Upper lobe of left lung (tissue), 6 donors: ENCODE results near the gene PPP6R1. TPM values are rescaled to one million over a fixed set of nuclear protein-coding genes. Genes with fewer than 3 reads are reported as not detected.

Source experiments
- ATAC-seq, 2 donors: fragments of 200-7000 bp; cut with Tn5 transposase; one replicate each; pipeline ENCODE4 v1.9.1; 2022; ENCODE audit warnings: mild to moderate bottlenecking in 2 of 2, moderate library complexity in 2 of 2; ENCODE audit not compliant: low FRiP score in 2 of 2
- DNase-seq, 2 donors: peaks; one replicate each; pipeline ENCODE4 v3.0.0-alpha.2; 2019 to 2020
- H3K27ac ChIP-seq, 4 donors: fragments of 200-600 bp; sonication (generic); one replicate each; pipeline ENCODE4 v1.5.1; 2016 to 2019
- H3K27me3 ChIP-seq, 4 donors: fragments of 200-600 bp; sonication (generic); one replicate each; pipeline ENCODE4 v1.5.1; 2017 to 2019
- H3K36me3 ChIP-seq, 4 donors: fragments of 200-600 bp; sonication (generic); one replicate each; pipeline ENCODE4 v1.5.1; 2016 to 2019
- H3K4me1 ChIP-seq, 4 donors: fragments of 200-600 bp; sonication (generic); one replicate each; pipeline ENCODE4 v1.5.1; 2018 to 2019
- H3K4me3 ChIP-seq, 4 donors: fragments of 200-600 bp; sonication (generic); one replicate each; pipeline ENCODE4 v1.5.1; 2017 to 2019; ENCODE audit warnings: mild to moderate bottlenecking in 2 of 4, moderate library complexity in 1 of 4
- H3K9me3 ChIP-seq, 4 donors: fragments of 200-600 bp; sonication (generic); one replicate each; pipeline ENCODE4 v1.5.1; 2018 to 2019
- CTCF ChIP-seq, 6 experiments: fragments of 450-650 bp in 4 of 6; fragments of 200-600 bp in 2 of 6; sonication (generic) in 2 of 6; IDR thresholded peaks; one replicate each; pipeline ENCODE4 v1.5.1; 2016 to 2019; ENCODE audit warnings: antibody characterized with exemption in 6 of 6
- EP300 ChIP-seq, 4 donors: sonication (generic); formaldehyde crosslinking; IDR thresholded peaks; one replicate each; pipeline ENCODE4 v1.5.1; 2017; ENCODE audit warnings: antibody characterized with exemption in 4 of 4, control low read depth in 2 of 4
- POLR2A ChIP-seq, 4 donors: fragments of 450-650 bp; IDR thresholded peaks; one replicate each; pipeline ENCODE4 v1.5.1; 2016 to 2017; ENCODE audit warnings: antibody characterized with exemption in 4 of 4, mild to moderate bottlenecking in 2 of 4
- POLR2AphosphoS5 ChIP-seq, 2 donors: sonication (generic); formaldehyde crosslinking; IDR thresholded peaks; one replicate each; pipeline ENCODE4 v1.5.1; 2017; ENCODE audit warnings: antibody characterized with exemption in 2 of 2
- WGBS, 2 donors: methylation state at CpG; one replicate each; pipeline ENCODE4 v1.1.5; 2017 to 2018; 5-methylcytosine and 5-hydroxymethylcytosine counted together
- total RNA-seq, 6 donors: library from RNA; depleted of rRNA in 4 of 6; stranded (reverse); fragments of >200 nt in 4 of 6; gene quantifications; one replicate each; pipeline versions ENCODE4 v1.1.0 to v1.2.1, GENCODE V29; 2016 to 2021
- donor health status: DM: no; HTN: no; CAD: no; lungs with moderate emphysema.
- donor health status: DM: no; HTN: yes; CAD: no; lungs with severe emphysema.

Gene PPP6R1
- total RNA-seq, 6 donors from 2014 or later: 49.0 to 104 (median 76.7) TPM

GRCh38 chr19:55239004-55239403 is 19.8 kb downstream of the PPP6R1 start:
- H3K4me3 ChIP-seq: no peak overlapping the region
- TF ChIP-seq CTCF (IDR thresholded peaks at IDR 0.05): no peak
- TF ChIP-seq POLR2A (IDR thresholded peaks at IDR 0.05): no peak
- no peak for TF ChIP-seq POLR2AphosphoS5 (IDR thresholded peaks at IDR 0.05)
- TF ChIP-seq EP300 (IDR thresholded peaks at IDR 0.05): no peak
- DNase-seq (peak in 1 of 2 donors; percentile 73), ATAC-seq (no peak)
- peaks cover 48 to 98% (median 90%) of the 10 kb centered on the region in 4 donors for H3K36me3 ChIP-seq
- WGBS, 2 donors: 93 to 100% methylated on average over 3 to 12 of the region's 12 CpGs
- no peaks in the 10 kb centered on the region for H3K4me1 ChIP-seq
- no peaks in the 10 kb centered on the region for H3K9me3 ChIP-seq
- H3K27me3 ChIP-seq: no peaks in the 10 kb centered on the region
- H3K27ac ChIP-seq: no peak overlapping the region

- WGBS, 2 donors: 96 to 97% methylated on average over 3 to 8 of the region's 8 CpGs
- H3K36me3 ChIP-seq: peaks cover 48 to 98% (median 87%) of the 10 kb centered on the region in 4 donors
- H3K27me3 ChIP-seq: no peaks in the 10 kb centered on the region
- no peak for ATAC-seq
- H3K4me1 ChIP-seq: no peaks in the 10 kb centered on the region
- peak in 1 of 2 donors; percentile 31 for DNase-seq
- no peak overlapping the region for H3K27ac ChIP-seq
- no peaks in the 10 kb centered on the region for H3K9me3 ChIP-seq
- H3K4me3 ChIP-seq: no peak overlapping the region
- TF ChIP-seq EP300 (IDR thresholded peaks at IDR 0.05) (no peak), POLR2AphosphoS5 (IDR thresholded peaks at IDR 0.05) (no peak), POLR2A (IDR thresholded peaks at IDR 0.05) (no peak), CTCF (IDR thresholded peaks at IDR 0.05) (no peak)
These were observed 20.8 kb downstream of the PPP6R1 start for GRCh38 chr19:55238030-55238429.

GRCh38 chr19:55232986-55233385 is 25.8 kb downstream of the PPP6R1 start:
- H3K27ac ChIP-seq: no peak overlapping the region
- TF ChIP-seq POLR2AphosphoS5 (IDR thresholded peaks at IDR 0.05) (no peak), CTCF (IDR thresholded peaks at IDR 0.05) (no peak)
- peaks cover 35 to 98% (median 82%) of the 10 kb centered on the region in 4 donors for H3K36me3 ChIP-seq
- H3K27me3 ChIP-seq: no peaks in the 10 kb centered on the region
- no peaks in the 10 kb centered on the region for H3K4me1 ChIP-seq
- DNase-seq (no peak), ATAC-seq (no peak)
- no peak overlapping the region for H3K4me3 ChIP-seq
- no peaks in the 10 kb centered on the region for H3K9me3 ChIP-seq
- WGBS, 2 donors: 85 to 88% methylated on average over 5 of the region's 5 CpGs

GRCh38 chr19:55232286-55232602 is 26.6 kb downstream of the PPP6R1 start:
- Histone ChIP-seq H3K9me3 (no peaks in the 10 kb centered on the region), H3K36me3 (peaks cover 29 to 98% (median 80%) of the 10 kb centered on the region in 4 donors), H3K4me3 (no peak overlapping the region), H3K27ac (no peak overlapping the region), H3K4me1 (no peaks in the 10 kb centered on the region), H3K27me3 (no peaks in the 10 kb centered on the region)
- no peak for TF ChIP-seq POLR2AphosphoS5 (IDR thresholded peaks at IDR 0.05)
- TF ChIP-seq EP300 (IDR thresholded peaks at IDR 0.05): no peak
- no peak for TF ChIP-seq CTCF (IDR thresholded peaks at IDR 0.05)
- TF ChIP-seq POLR2A (IDR thresholded peaks at IDR 0.05): no peak
- ATAC-seq (no peak), DNase-seq (no peak)
- WGBS, 2 donors: 85 to 87% methylated on average over 11 of the region's 12 CpGs
